Heart right ventricle (tissue), 16 donors: Measurements from ENCODE around the gene MSH4. TPM values are rescaled to one million over a fixed set of nuclear protein-coding genes. Genes with fewer than 3 reads are reported as not detected.
"Not testable (repeated sequence)": the region's sequence is repeated elsewhere in the genome, so short reads cannot be mapped to it uniquely, and the experiment has no call there.

ENCODE experiments used
- ATAC-seq, 8 donors: fragments of 200-7000 bp; cut with Tn5 transposase; one replicate each; pipeline ENCODE4 v1.9.1; 2020; ENCODE audit warnings: mild to moderate bottlenecking in 8 of 8, moderate library complexity in 8 of 8, moderate number of reproducible peaks in 1 of 8
- DNase-seq, 2 donors: peaks; one replicate each; pipeline ENCODE4 v3.0.0-alpha.2; 2020
- H3K27ac ChIP-seq, 10 donors: fragments of 200-600 bp; sonication (generic) in 2 of 10; one replicate each; pipeline versions ENCODE4 v1.5.0 to v1.8.0; 2020 to 2022; ENCODE audit warnings: mild to moderate bottlenecking in 3 of 10
- H3K27me3 ChIP-seq, 7 donors: fragments of 200-600 bp; one replicate each; pipeline ENCODE4 v1.8.0; 2021 to 2022; ENCODE audit warnings: mild to moderate bottlenecking in 2 of 7
- H3K36me3 ChIP-seq, 9 donors: fragments of 200-600 bp; sonication (generic) in 1 of 9; one replicate each; pipeline versions ENCODE4 v1.5.0 to v1.8.0; 2020 to 2022; ENCODE audit warnings: mild to moderate bottlenecking in 2 of 9
- H3K4me1 ChIP-seq, 9 donors: fragments of 200-600 bp; sonication (generic) in 1 of 9; one replicate each; pipeline versions ENCODE4 v1.5.0 to v1.8.0; 2020 to 2022; ENCODE audit warnings: mild to moderate bottlenecking in 4 of 9
- H3K4me3 ChIP-seq, 10 donors: fragments of 200-600 bp; sonication (generic) in 2 of 10; one replicate each; pipeline versions ENCODE4 v1.5.0 to v1.8.0; 2020 to 2022; ENCODE audit warnings: mild to moderate bottlenecking in 7 of 10, moderate library complexity in 2 of 10
- H3K9me3 ChIP-seq, 11 donors: fragments of 200-600 bp in 10 of 11; sonication (generic) in 2 of 11; one replicate each; pipeline versions ENCODE4 v1.5.0 to v1.8.0; 2013 to 2022; ENCODE audit warnings: mild to moderate bottlenecking in 2 of 11, control low read depth in 1 of 11, moderate library complexity in 1 of 11
- CTCF ChIP-seq, 9 donors: fragments of 200-600 bp; sonication (generic) in 2 of 9; IDR thresholded peaks; one replicate each; pipeline versions ENCODE4 v1.5.0 to v1.8.0; 2021 to 2022; ENCODE audit warnings: antibody characterized with exemption in 9 of 9, mild to moderate bottlenecking in 5 of 9, moderate library complexity in 1 of 9
- WGBS, 2 donors: extraction: QIAGEN DNeasy Blood & Tissue Kit; methylation state at CpG; one replicate each; pipeline ENCODE4 v1.1.7; 2013; ENCODE audit warnings: inconsistent platforms in 1 of 2; 5-methylcytosine and 5-hydroxymethylcytosine counted together
- intact Hi-C, 10 donors: fragments of 100-400 bp; cut with DNase I; formaldehyde crosslinking; loops; one replicate each; pipeline versions ENCODE4 v1.11.1 to v1.14.2; 2022
- polyA plus RNA-seq, 2 donors: library from polyadenylated mRNA; stranded (reverse); fragments of 200-250 nt; gene quantifications; one replicate each; pipeline ENCODE4 v1.2.3, GENCODE V29; 2013
- total RNA-seq, 10 donors: library from RNA; stranded (reverse); fragmentation: NEBNext Ultra II Directional in 3 of 10; extraction: Animal tissue kit (Norgen Biotek cat#: 25700) in 3 of 10; gene quantifications; one replicate each; pipeline versions ENCODE4 v1.2.1 to v1.2.4, GENCODE V29; 2021 to 2023
- donor health status: Arrhythmogenic right ventricular cardiomyopathy.
- donor health status: ischemic (EF 13 %, LVEDD 7.1; RV severe dilation, severe dysfunction).
- donor health status: healthy with polysubstance abuse.
- donor health status: DM: no; HTN: yes; CAD: no.
- donor health status: DM: no; HTN: no; CAD: no.
- donor health status: ischemic (EF 25% LVEDD 6.9; RV normal size, moderate dysfunction).
- donor health status: ischemic (EF 25% LVEDD 5.7; RV mildly dilated, moderate dysfunction).
- donor health status: healthy.
- donor health status: DM: yes; HTN: yes; CAD: no.
- donor health status: Ischemic cardiomyopathy.
- donor health status: ischemic (EF 35%, LVEDD 5.7; RV mildly dilated, moderate dysfunction).
- donor health status: nonischemic (EF 11% LVEDD 7.7; RV severe dilation, severe dysfunction).
- donor health status: DM: yes; HTN: yes; CAD: no.
- donor health status: PGD.
- donor health status: ischemic (EF 29% LVEDD 5.4; RV normal size, mild dysfunction).
- donor health status: nonischemic (EF 23%, LVEDD 6.1; RV moderate dilation, normal function).

Gene MSH4
- total and polyA plus RNA-seq, 12 donors = 0.12 to 0.88 (median 0.33) TPM

- Histone ChIP-seq H3K27me3 (no peaks in the 10 kb centered on the region), H3K9me3 (no peaks in the 10 kb centered on the region), H3K27ac (no peak overlapping the region), H3K36me3 (peaks cover 0 to 100% (median 63%) of the 10 kb centered on the region in 9 donors), H3K4me1 (peaks cover 4 to 25% (median 20%) of the 10 kb centered on the region in 9 donors), H3K4me3 (no peak overlapping the region)
- WGBS, 2 donors = 98 to 99% methylated on average over 2 of the region's 2 CpGs
- TF ChIP-seq CTCF (IDR thresholded peaks at IDR 0.05) = no peak
- ATAC-seq (no peak), DNase-seq (no peak)
- intact Hi-C loops = no loop called here
These were observed 2.3 kb upstream of the MSH4 start for GRCh38 chr1:75794382-75794781.

- DNase-seq (no peak), ATAC-seq (no peak)
- no peak overlapping the region for H3K4me3 ChIP-seq
- no peaks in the 10 kb centered on the region for H3K9me3 ChIP-seq
- H3K4me1 ChIP-seq = peaks cover 2 to 11% (median 7%) of the 10 kb centered on the region in 9 donors
- TF ChIP-seq CTCF (IDR thresholded peaks at IDR 0.05) = no peak
- 97 to 98% methylated on average over 4 of the region's 4 CpGs for WGBS, 2 donors
- no peaks in the 10 kb centered on the region for H3K27me3 ChIP-seq
- intact Hi-C loops = no loop called here
- no peak overlapping the region for H3K27ac ChIP-seq
- H3K36me3 ChIP-seq = peaks cover 0 to 95% (median 62%) of the 10 kb centered on the region in 9 donors
These were observed 934 bp upstream of the MSH4 start for GRCh38 chr1:75795703-75796193.

GRCh38 chr1:75797273-75797588, 549 bp downstream of the MSH4 start:
- no peaks in the 10 kb centered on the region for H3K9me3 ChIP-seq
- H3K4me3 ChIP-seq = no peak overlapping the region
- H3K36me3 ChIP-seq = peaks cover 0 to 80% (median 48%) of the 10 kb centered on the region in 9 donors
- H3K4me1 ChIP-seq = no peaks in the 10 kb centered on the region
- ATAC-seq (peak in 1 of 8 donors; percentile 23), DNase-seq (no peak)
- intact Hi-C loops = no loop called here
- WGBS, 2 donors = 88 to 92% methylated on average over 6 of the region's 6 CpGs
- TF ChIP-seq CTCF (IDR thresholded peaks at IDR 0.05) = no peak
- H3K27me3 ChIP-seq = no peaks in the 10 kb centered on the region
- H3K27ac ChIP-seq = no peak overlapping the region

GRCh38 chr1:75797606-75798216, 1.0 kb downstream of the MSH4 start:
- peaks cover 0 to 75% (median 43%) of the 10 kb centered on the region in 9 donors for H3K36me3 ChIP-seq
- ATAC-seq = no peak
- H3K4me1 ChIP-seq = no peaks in the 10 kb centered on the region
- no peak for DNase-seq
- 93 to 94% methylated on average over 13 of the region's 13 CpGs for whole genome bisulfite sequencing, 2 donors
- intact Hi-C loops = no loop called here
- H3K9me3 ChIP-seq = no peaks in the 10 kb centered on the region
- H3K4me3 ChIP-seq = no peak overlapping the region
- H3K27me3 ChIP-seq = no peaks in the 10 kb centered on the region
- TF ChIP-seq CTCF (IDR thresholded peaks at IDR 0.05) = no peak
- H3K27ac ChIP-seq = no peak overlapping the region

GRCh38 chr1:75801480-75801879, 4.8 kb downstream of the MSH4 start:
- H3K27me3 ChIP-seq, H3K4me1 ChIP-seq, DNase-seq, intact Hi-C loops, ATAC-seq, H3K4me3 ChIP-seq, H3K9me3 ChIP-seq, H3K27ac ChIP-seq: not testable (repeated sequence)
- H3K36me3 ChIP-seq = peaks cover 0 to 38% (median 10%) of the 10 kb centered on the region in 9 donors
- WGBS, 2 donors = 70 to 88% methylated on average over 2 of the region's 2 CpGs
